Nucleus accumbens (tissue), 56 donors: ENCODE results near the gene PEBP1.

Experiments used
- DNase-seq, 56 donors: peaks; one replicate each; lab custom pipeline; 2025; lab: John Stamatoyannopoulos, UW

PEBP1 gene

DNA sequence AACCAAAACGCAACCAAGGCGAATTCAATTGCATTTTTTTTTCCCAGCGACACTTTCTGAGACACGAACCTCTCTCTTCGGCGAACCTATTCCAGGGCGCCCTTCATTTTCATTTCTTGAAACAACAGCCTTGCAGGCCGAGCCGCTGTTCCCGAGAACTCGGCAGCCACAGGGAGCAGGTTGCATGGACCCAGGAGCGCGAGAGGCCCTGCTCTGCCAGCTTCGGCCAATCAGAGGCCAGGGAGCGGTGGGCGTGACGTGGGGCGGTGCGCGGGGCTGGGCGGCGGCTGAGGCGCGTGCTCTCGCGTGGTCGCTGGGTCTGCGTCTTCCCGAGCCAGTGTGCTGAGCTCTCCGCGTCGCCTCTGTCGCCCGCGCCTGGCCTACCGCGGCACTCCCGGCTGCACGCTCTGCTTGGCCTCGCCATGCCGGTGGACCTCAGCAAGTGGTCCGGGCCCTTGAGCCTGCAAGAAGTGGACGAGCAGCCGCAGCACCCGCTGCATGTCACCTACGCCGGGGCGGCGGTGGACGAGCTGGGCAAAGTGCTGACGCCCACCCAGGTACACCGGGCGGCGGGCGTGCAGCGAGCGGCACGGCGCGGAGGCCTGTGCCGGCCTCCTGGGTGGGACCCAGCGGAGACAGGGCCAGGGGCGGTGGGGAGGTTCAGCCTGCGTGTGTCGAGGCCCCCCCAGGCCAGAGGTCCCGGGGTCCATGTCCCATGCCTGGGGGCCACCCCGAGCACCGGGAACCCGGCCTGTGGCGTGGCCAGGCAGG is at the start of gene PEBP1:
TSS of gene PEBP1 (plus strand) at position 337 of the 771 bp plus-strand sequence. CDS start at position 423, 86 bp downstream.
- DNase-seq: peak; percentile 78 to 99 (median 95)

DNA sequence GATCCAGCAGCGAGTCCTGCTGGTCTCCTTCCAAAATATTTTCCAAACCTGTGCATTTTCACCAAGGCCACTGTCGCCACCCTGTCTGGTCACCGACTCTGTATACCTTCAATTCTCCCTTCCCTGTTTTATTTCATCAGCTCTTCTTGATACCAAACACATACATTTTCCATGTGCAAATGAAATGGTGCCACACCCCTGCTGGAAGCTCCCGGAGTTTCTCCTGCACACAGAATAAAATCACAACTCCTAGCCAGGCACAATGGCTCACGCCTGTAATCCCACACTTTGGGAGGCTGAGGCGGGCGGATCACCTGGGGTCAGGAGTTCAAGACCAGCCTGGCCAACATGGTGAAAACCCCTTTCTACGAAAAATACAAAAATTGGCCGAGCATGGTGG is 46.1 kb upstream of the PEBP1 start:
- no peak for DNase-seq

DNA sequence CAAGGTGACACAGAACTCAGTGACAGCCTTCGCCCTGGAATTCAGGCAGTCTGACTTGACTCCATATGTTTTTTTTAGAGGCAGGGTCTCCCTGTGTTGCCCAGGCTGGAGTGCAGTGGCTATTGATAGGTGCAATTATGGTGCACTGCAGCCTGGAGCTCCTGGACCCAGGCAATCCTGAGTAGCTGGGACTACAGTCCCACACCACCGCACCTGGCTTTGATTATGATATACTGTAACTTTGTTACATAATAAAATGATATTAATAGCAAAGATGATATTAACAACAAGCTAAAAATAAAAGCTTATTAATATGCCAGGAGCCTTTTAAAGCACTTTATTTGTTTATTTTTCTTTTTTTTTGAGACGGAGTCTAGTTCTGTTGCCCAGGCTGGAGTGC is 41.9 kb upstream of the PEBP1 start:
- DNase-seq: no peak

DNA sequence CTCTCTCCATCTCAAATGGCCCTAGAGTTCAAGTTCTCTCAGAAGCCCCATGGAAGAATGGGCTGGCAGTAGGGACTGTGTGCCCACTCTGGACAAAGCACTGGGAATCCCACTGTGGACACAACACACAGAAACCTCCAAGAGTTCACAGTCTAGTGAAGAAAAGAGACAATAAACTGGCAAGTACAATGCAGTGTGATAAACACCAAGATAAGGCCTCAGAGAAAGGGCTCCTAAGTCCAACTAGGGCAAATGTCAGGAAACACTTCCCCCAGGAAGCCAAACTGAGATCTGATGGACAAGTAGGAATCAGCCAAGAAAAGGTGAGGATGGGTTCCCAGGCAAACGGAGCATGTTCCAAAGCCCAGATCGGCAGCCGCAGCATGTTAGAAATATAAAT is 37.5 kb upstream of the PEBP1 start:
- DNase-seq: no peak

DNA sequence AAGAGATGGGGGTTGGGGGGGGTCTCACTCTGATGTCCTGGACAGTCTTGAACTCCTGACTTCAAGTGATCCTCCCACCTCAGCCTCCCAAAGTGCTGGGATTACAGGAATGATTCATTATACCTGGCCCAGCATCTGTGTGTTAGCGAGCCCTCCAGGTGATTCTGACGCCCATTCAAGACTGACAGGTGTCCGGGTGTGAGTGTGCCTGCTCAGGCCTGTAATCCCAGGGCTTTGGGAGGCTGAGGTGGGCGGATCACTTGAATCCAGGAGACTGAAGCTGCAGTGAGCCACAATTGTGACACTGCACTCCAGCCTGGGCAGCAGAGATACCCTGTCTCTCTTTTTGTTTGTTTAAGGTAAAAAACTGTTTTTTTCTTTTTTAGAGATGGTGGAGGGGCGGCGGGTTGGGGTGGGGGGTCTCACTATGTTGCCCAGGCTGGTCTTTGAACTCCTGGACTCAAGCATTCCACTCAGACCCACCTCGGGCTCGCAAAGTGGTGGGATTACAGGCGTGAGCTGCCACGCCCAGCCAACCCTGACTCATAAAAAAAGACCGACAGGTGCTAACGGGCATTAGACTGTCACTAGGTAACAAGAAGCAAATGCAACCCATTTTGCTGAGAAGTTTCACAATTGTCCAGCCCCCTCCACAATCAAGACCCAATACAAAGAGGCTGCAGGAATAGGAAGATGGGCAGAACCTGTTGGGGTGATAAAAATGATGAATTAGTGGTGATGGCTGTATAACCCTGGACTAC is 36.8 kb upstream of the PEBP1 start:
- no peak for DNase-seq

DNA sequence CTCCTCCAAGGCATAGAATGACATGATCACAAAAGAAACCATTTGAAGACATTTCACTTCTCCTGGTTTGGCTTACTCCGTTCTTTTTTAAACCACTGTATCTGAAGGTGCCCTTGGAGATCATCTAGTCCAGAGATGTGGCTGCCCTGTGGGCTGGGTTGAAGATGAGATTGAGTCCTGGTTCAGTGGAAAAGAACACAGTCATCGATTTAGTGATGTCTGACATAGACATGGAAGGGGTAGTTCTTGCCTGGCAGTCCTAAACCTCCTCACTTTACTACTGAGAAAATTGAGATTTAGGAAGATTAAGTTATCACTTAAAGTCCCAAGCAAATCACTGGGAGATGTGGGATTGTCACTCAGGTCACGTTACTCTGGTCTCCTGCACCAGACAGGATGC is 34.9 kb upstream of the PEBP1 start:
- no peak for DNase-seq

DNA sequence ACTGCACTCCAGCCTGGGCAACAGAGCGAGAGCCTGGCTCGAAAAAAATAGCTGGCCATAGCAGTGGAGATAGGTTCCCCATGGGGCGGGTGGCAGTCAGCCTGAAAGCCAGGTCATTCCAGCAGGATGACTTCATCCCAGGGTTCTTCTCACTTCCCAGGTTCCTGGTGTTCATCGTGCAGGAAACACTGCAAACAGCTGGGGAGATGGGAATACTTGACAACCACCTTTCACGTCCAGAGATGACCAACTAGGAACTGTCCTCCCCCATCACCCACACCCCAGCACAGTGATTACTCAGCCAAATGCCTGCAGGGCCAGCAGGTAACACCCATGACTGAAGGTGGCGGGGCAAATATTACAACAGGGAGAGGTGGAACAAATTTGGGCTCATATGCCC is 33.9 kb upstream of the PEBP1 start:
- DNase-seq: no peak

DNA sequence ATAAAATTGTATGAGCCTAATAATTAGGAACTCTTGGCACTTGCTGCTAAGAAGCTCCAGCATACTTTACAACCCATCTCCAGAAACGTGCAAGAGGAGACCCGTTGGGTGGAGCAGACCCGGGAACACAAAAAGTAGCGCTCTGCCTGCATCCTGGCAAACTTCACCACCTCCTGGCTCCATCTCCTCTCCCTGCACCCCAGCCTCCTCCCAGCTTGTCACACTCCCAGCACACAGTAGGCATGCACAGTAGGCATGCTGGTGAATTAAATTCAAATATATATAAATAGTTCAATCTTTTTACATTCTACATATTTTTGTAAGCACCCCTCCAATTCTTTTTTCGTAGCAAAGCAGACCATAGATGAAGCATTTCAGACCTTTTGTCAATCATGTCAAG is 33.3 kb upstream of the PEBP1 start:
- DNase-seq: no peak

DNA sequence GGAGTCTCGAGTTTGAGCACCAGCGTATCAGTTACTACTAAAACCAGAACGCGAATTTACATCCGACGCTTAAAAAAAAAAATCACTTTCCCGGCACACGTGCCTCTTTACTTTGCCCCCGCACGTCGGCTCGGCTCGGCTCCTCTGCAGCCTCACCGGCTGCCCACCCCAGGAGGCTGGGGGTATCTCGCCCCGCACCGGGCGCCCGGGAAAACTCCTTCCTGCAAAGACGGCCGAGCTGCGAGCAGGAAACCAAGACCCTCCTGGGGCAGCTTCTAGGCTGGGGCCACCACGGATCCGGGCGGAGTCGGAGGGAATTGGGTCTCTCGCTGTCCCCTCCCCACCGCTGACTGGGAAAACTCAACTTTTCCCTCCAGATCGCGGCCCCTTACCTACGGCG is 32.7 kb upstream of the PEBP1 start:
- DNase-seq: peak in 17 of 56 donors; percentile 3 to 33 (median 22)

DNA sequence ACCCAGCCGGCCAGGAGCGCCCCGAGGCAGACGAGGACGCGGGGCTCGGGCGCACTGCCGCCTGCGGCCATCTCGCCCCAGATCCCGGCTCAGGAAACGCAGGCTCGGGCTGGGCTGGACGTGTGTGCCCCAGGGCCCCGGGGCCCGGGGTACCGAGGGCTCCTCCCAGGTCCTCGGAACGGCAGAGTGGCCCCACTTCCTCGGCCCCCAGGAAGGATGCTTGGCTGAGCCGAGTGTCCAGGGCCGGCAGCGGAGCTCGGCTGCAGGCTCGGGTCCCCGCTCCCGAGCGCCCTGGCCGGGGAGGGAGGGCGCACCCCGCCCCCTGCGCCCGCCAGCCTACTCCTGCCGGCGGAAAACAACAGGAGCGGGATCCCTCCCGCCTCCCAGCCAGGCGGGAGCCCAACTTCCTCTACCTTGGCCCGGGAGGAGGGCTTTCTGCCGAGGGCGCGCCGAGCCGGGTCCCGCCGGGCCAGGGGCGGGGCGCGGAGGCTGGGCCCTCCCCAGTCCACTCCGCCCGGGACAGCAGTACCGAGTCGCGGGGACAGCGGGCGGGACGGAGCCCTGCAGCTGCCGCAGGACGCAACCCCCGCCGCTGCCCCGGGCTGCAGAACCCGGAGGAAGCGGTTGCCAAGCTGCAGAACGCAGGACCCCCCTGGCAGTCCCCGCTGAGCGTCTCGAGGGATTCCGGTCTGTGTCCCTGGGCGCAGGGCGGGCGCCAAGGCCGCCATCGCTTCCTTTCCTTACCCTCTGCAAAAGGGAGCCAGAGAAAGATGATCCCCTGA is 32.1 kb upstream of the PEBP1 start, which contains the start of gene VSIG10:
TSS of gene VSIG10 (minus strand) at position 411 of the 782 bp plus-strand sequence. CDS start at position 71, 340 bp downstream.
- DNase-seq: peak in 45 of 56 donors; percentile 1 to 77 (median 36)

DNA sequence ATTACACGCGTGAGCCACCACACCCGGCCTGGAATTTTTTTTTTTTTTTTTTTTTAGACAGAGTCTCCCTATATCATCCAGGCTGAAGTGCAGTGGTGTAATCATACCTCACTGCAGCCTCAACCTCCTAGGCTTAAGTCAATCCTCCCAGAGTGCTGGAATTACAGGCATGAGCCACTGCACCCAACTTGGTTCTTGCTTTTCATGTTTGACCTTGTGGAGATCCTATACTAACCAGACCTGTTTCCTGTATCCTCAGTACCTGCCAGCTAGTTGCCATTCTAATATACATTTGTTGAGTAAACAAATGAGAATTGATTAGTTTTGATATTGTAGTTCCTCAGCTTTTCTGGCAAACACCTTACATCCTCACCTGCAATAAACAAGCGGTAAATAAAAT is 28.9 kb upstream of the PEBP1 start:
- no peak for DNase-seq

DNA sequence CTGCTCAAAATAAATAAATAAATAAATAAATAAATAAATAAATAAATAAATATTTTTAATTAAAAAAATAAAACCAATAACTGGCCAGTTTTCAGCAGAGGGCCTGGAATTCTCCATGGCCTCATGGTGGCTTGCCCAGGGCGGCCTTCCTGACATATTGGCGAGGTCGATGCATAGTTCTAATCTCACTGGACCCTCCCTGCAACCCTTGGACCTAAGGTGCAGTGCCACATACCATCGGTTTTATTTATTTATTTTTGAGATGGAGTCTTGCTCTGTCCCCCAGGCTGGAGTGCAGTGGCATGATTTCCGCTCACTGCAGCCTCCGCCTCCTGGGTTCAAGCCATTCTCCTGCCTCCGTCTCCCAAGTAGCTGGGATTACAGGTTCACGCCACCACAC is 28.2 kb upstream of the PEBP1 start:
- no peak for DNase-seq

DNA sequence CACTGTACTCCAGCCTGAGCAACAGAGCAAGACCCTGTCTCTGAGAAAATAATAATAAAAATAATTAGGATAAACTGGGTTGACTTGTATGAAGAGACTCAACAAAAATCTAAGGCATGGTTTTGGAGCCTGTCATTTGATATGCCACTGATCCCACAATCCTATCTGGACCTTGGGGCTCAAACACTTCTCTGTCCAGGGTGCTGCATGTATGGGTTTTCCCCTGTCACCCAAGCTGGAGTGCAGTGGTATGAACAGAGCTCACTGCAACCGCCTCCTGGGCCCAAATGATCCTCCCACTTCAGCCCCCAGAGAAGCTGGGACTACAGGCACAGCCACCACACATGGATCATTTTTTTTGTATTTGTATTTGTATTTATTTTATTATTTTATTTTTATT is 26.8 kb upstream of the PEBP1 start:
- DNase-seq: no peak

DNA sequence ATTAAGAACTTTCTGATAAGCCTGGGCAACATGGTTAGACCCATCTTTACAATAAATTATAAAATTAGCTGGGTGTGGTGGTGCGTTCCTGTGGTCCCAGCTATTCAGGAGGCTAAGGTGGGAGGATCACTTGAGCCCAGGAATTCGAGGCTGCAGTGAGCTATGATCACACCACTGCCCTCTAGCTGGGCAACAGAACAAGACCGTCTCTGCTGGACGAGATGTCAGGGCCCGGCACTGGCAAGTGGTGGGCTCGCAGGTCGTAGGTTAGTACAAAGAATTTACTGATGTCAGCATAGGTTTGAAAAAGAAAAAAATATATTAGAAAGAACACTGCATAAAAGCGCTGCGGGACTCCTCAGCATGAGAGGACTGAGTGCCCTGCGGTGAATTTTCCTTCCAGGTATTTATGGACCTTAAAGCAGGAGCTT is 16.5 kb upstream of the PEBP1 start:
- DNase-seq: no peak

DNA sequence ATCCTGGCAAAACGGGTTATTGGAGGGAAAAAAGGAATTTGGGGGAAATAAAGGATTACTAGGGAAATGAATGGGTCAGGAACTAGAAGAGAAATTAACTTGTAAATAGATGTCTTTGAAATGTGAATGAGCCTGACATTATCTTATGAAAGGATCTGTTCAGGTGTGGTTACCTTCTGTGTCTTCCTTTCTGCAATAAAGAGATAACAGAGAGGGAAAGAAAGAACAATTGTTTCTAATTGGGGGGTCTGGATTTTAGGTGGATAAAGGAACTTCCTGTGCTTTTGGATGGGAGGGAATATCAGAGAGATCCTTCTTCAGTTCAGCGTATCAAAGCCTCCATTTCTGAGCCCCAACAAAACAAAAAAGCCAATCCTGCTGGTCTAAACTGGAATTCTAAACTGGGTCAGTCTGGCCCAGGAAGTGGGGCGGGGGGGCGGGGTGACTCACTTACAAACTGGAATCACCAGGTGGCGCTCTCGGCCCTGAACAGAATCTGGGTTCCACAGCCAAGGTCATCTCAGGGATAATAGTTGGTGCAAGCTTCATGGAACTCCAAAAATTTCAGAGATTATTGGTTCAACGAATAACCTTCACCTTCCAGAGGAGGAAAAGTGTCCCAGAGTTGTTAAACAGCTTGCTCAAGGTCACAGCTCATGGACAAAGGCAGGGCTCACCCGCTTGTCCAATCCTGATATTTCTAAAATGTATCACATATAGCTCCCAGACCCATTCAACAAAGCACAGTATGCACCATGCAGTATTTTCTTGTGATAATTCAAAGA is 15.2 kb upstream of the PEBP1 start:
- peak in 52 of 56 donors; percentile 7 to 86 (median 64) for DNase-seq

DNA sequence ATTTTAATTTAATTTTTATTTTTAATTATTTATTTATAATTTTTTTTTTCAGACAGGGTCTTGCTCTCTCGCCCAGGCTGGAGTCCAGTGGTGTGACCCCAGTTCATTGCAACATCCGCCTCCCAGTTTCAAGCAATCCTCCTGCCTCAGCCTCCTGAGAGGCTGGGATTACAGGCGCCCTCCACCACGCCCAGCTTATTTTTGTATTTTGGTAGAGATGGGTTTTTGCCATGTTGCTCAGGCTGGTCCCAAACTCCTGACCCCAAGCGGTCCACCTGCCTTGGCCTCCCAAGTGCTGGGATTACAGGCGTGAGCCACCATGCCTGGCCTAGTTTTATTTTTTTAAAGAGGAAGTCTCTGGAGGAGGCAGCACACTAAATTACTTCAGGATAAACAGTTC is 13.7 kb upstream of the PEBP1 start:
- DNase-seq: no peak

DNA sequence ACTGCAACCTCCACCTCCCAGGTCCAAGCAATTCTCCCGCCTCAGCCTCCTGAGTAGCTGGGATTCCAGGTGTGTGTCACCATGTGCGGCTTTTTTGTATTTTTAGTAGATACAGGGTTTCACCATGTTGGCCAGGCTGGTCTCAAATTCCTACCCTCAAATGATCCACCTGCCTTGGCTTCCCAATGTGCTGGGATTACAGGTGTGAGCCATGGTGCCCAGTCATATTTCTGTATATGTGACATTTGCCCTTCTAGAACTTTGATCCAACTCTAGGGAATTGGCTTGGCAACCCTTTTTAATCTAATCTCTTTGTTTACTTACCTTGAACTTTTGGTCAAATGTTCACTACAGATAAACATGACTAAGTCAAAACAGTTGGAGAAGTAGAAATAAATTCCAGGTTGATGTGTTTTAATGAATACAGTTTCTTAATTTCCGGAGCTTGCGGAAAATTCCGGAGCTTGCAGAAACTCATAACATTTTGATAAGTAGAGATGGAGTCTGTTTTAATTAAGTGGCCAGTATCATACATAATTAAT is 11.5 kb upstream of the PEBP1 start:
- DNase-seq: no peak

DNA sequence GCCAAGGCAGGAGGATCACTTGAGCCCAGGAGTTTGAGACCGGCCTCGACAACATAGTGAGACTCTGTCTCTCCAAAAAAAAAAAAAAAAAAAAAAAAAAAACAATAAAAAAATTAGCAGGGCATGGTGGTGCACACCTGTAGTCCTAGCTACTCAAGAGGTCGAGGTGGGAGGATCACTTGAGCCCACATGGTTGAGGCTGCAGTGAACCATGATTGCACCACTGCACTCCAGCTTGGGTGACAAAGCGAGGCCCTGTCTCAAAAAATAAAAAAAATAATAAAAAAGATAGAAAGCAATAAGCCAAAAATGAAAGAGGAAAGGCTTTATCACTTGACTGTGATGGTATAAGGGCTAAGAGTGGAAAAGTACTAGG is 10.2 kb upstream of the PEBP1 start:
- DNase-seq: no peak

DNA sequence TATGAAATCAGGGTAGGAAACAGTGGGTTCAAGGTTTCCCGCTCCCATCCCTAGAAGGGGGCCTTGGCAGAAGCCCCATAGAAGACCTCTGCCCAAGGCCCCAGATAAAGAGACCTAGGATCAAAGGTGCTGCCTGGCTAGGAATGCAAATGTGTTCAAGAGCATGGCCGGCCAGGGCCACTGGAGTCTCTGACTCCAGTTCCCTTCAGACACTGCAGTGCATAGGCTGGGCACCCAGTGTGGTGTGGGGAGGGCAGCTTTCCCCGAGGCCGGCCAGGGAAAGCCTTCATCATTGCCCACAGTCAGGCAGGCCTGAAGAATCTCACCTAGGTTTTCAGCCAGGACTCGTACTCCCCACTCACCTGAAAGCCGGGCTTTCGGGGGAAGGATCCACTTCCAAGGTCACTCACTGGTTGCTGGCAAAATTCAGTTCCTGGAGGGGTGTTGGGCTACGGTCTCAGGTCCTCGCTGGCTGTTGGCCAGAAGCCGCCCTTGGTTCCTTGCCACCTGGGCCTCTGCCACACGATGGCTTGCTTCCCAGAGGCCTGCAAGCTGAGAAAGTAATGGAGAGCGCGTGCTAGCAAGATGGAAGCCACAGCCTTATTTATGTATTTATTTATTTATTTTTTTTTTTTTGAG is 9.7 kb upstream of the PEBP1 start:
- peak in 34 of 56 donors; percentile 1 to 70 (median 18) for DNase-seq
